OCI-LY1 (cell line): ENCODE results near the gene CLTCL1.
A peak's percentile ranks its signal among the peaks of the same experiment; 100 is the strongest.

ENCODE experiments used
- H2AFZ ChIP-seq: fragments of 200-600 bp; sonication (generic), shearing (Covaris generic); 2 replicates; pipeline ENCODE4 v1.6.0; 2014; ENCODE audit warnings: antibody characterized with exemption, mild to moderate bottlenecking, low read length
- H3F3A ChIP-seq: fragments of 200-600 bp; sonication (generic), shearing (Covaris generic); 2 replicates; pipeline ENCODE4 v1.6.0; 2014; ENCODE audit warnings: mild to moderate bottlenecking, antibody characterized with exemption, low read length, moderate library complexity; ENCODE audit not compliant: insufficient read depth
- H3K27ac ChIP-seq: fragments of 200-600 bp; sonication (generic); 2 replicates; pipeline ENCODE4 v1.5.1; 2014; ENCODE audit warnings: low read length, mixed run types, mild to moderate bottlenecking, low read depth; ENCODE audit not compliant: poor library complexity, severe bottlenecking
- H3K27me3 ChIP-seq: fragments of 200-600 bp; sonication (generic); 2 replicates; pipeline ENCODE4 v1.6.0; 2014; ENCODE audit warnings: antibody characterized with exemption, mild to moderate bottlenecking, low read length, moderate library complexity; ENCODE audit not compliant: insufficient read depth
- H3K36me3 ChIP-seq: fragments of 200-600 bp; sonication (generic); 2 replicates; pipeline ENCODE4 v1.6.1; 2014; ENCODE audit warnings: mild to moderate bottlenecking, antibody characterized with exemption, low read length, moderate library complexity, mixed read lengths; ENCODE audit not compliant: insufficient read depth
- H3K4me1 ChIP-seq: fragments of 200-600 bp; sonication (generic); 2 replicates; pipeline ENCODE4 v1.5.1; 2014; ENCODE audit warnings: mild to moderate bottlenecking, low read length, moderate library complexity; ENCODE audit not compliant: insufficient read depth, severe bottlenecking
- H3K4me2 ChIP-seq: fragments of 200-600 bp; sonication (generic), shearing (Covaris generic); 2 replicates; pipeline ENCODE4 v1.6.1; 2014; ENCODE audit warnings: low read length
- H3K4me3 ChIP-seq: fragments of 200-600 bp; sonication (generic); 2 replicates; pipeline ENCODE4 v1.5.1; 2014; ENCODE audit warnings: low read length, low read depth, mild to moderate bottlenecking, mixed read lengths; ENCODE audit not compliant: poor library complexity, severe bottlenecking
- H3K79me2 ChIP-seq: fragments of 200-600 bp; shearing (Covaris generic); 2 replicates; pipeline ENCODE4 v1.6.1; 2016; ENCODE audit warnings: mixed run types, low read length, mixed read lengths; ENCODE audit not compliant: insufficient read depth
- H3K9ac ChIP-seq: fragments of 200-600 bp; sonication (generic), shearing (Covaris generic); 2 replicates; pipeline ENCODE4 v1.6.1; 2014; ENCODE audit warnings: mild to moderate bottlenecking, low read length, mixed read lengths
- H3K9me2 ChIP-seq: fragments of 200-600 bp; sonication (generic), shearing (Covaris generic); 2 replicates; pipeline ENCODE4 v1.6.1; 2014; ENCODE audit warnings: low read depth, mild to moderate bottlenecking, low read length, mixed read lengths
- H3K9me3 ChIP-seq: fragments of 200-600 bp; shearing (Covaris generic); 2 replicates; pipeline ENCODE4 v1.6.1; 2014; ENCODE audit warnings: low read length, mixed read lengths
- H4K20me1 ChIP-seq: fragments of 200-600 bp; sonication (generic), shearing (Covaris generic); 2 replicates; pipeline ENCODE4 v1.6.0; 2016; ENCODE audit warnings: mild to moderate bottlenecking, low read length; ENCODE audit not compliant: insufficient read depth
- CTCF ChIP-seq: fragments of 200-600 bp; sonication (generic), shearing (Covaris generic); IDR thresholded peaks from 2 replicates; pipeline ENCODE4 v1.5.1; 2017; ENCODE audit warnings: mild to moderate bottlenecking, antibody characterized with exemption, low read length, moderate library complexity, mixed read lengths
- EZH2 ChIP-seq: fragments of 200-600 bp; sonication (generic), shearing (Covaris generic); IDR thresholded peaks from 2 replicates; pipeline ENCODE4 v1.8.0; 2017; ENCODE audit warnings: borderline replicate concordance, mixed run types, mild to moderate bottlenecking, antibody characterized with exemption, low read length, moderate library complexity, mixed read lengths

Gene CLTCL1

GRCh38 chr22:19146215-19146968, 145.1 kb downstream of the CLTCL1 start:
- H3K27ac ChIP-seq, result no peak overlapping the region
- H3K27me3 ChIP-seq, result no peaks in the 10 kb centered on the region
- no peaks in the 10 kb centered on the region for H4K20me1 ChIP-seq
- H3K4me2 ChIP-seq, result no peak overlapping the region
- no peaks in the 10 kb centered on the region for H3F3A ChIP-seq
- no peaks in the 10 kb centered on the region for H3K9me3 ChIP-seq
- H3K4me3 ChIP-seq, result no peak overlapping the region
- no peak overlapping the region for H2AFZ ChIP-seq
- no peak for TF ChIP-seq CTCF
- TF ChIP-seq EZH2, result no peak
- H3K9ac ChIP-seq, result no peak overlapping the region
- 0 out of 2 replicates have a peak, but pooled peaks cover 5% of the 10 kb centered on the region for H3K79me2 ChIP-seq
- peaks cover 12% of the 10 kb centered on the region for H3K4me1 ChIP-seq
- peaks cover 10% of the 10 kb centered on the region for H3K36me3 ChIP-seq
- no peaks in the 10 kb centered on the region for H3K9me2 ChIP-seq

GRCh38 chr22:19143967-19144400, 147.5 kb downstream of the CLTCL1 start:
- H3K4me2 ChIP-seq, result peak overlapping the region; percentile 80
- no peaks in the 10 kb centered on the region for H3K27me3 ChIP-seq
- no peak overlapping the region for H3K27ac ChIP-seq
- no peaks in the 10 kb centered on the region for H3K9me3 ChIP-seq
- H3K79me2 ChIP-seq, result 0 out of 2 replicates have a peak, but pooled peaks cover 5% of the 10 kb centered on the region
- no peaks in the 10 kb centered on the region for H3K9me2 ChIP-seq
- peaks cover 34% of the 10 kb centered on the region for H3K36me3 ChIP-seq
- H2AFZ ChIP-seq, result no peak overlapping the region
- H3F3A ChIP-seq, result no peaks in the 10 kb centered on the region
- TF ChIP-seq EZH2 (no peak), CTCF (no peak)
- peaks cover 12% of the 10 kb centered on the region for H3K4me1 ChIP-seq
- no peaks in the 10 kb centered on the region for H4K20me1 ChIP-seq
- peak overlapping the region; percentile 85 for H3K4me3 ChIP-seq
- peak overlapping the region; percentile 86 for H3K9ac ChIP-seq

GRCh38 chr22:19143212-19143611, 148.3 kb downstream of the CLTCL1 start:
- no peaks in the 10 kb centered on the region for H3K27me3 ChIP-seq
- TF ChIP-seq EZH2 (no peak), CTCF (no peak)
- H3K9ac ChIP-seq, result no peak overlapping the region; the same call in 1 of the 2 replicates
- H3K4me1 ChIP-seq, result peaks cover 12% of the 10 kb centered on the region
- no peaks in the 10 kb centered on the region for H4K20me1 ChIP-seq
- H3K9me3 ChIP-seq, result no peaks in the 10 kb centered on the region
- H3K4me2 ChIP-seq, result peak overlapping the region; percentile 80
- H3K9me2 ChIP-seq, result no peaks in the 10 kb centered on the region
- H3K4me3 ChIP-seq, result peak overlapping the region; percentile 85
- H3F3A ChIP-seq, result no peaks in the 10 kb centered on the region
- no peak overlapping the region for H2AFZ ChIP-seq
- H3K36me3 ChIP-seq, result peaks cover 41% of the 10 kb centered on the region
- H3K27ac ChIP-seq, result no peak overlapping the region
- 0 out of 2 replicates have a peak, but pooled peaks cover 5% of the 10 kb centered on the region for H3K79me2 ChIP-seq
